HPDE6-E6E7 (cell line): Measurements from ENCODE around the gene SEMA5B.

Experiments
- DNase-seq: peaks from one replicate; pipeline ENCODE4 v3.0.0; 2011; ENCODE audit warnings: missing footprints; ENCODE audit errors: extremely low spot score

SEMA5B gene

GRCh38 chr3:123025642-123026521 lies 1.7 kb downstream of the SEMA5B start:
- DNase-seq, result no peak

- DNase-seq, result no peak
These were observed 3.5 kb downstream of the SEMA5B start for GRCh38 chr3:123024056-123024455.

GRCh38 chr3:123021996-123022510 lies 5.5 kb downstream of the SEMA5B start:
- DNase-seq, result no peak

- no peak for DNase-seq
These were observed 6.2 kb downstream of the SEMA5B start for GRCh38 chr3:123021388-123021787.

GRCh38 chr3:123020709-123021108 lies 6.9 kb downstream of the SEMA5B start:
- no peak for DNase-seq

GRCh38 chr3:123019591-123019990 lies 8.0 kb downstream of the SEMA5B start:
- DNase-seq, result no peak

GRCh38 chr3:123019161-123019560 lies 8.4 kb downstream of the SEMA5B start:
- DNase-seq, result no peak

GRCh38 chr3:123018683-123019082 lies 8.9 kb downstream of the SEMA5B start:
- no peak for DNase-seq

- no peak for DNase-seq
These were observed 12.0 kb downstream of the SEMA5B start for GRCh38 chr3:123015596-123015995.

- DNase-seq, result no peak
These were observed 13.7 kb downstream of the SEMA5B start for GRCh38 chr3:123013876-123014275.

- no peak for DNase-seq
These were observed 14.9 kb downstream of the SEMA5B start for GRCh38 chr3:123012652-123013051.

GRCh38 chr3:123011447-123011846 lies 16.1 kb downstream of the SEMA5B start:
- no peak for DNase-seq

- DNase-seq, result no peak
These were observed 18.7 kb downstream of the SEMA5B start for GRCh38 chr3:123008840-123009239.

- DNase-seq, result no peak
These were observed 21.0 kb downstream of the SEMA5B start for GRCh38 chr3:123006609-123007008.

- DNase-seq, result no peak
These were observed 22.3 kb downstream of the SEMA5B start for GRCh38 chr3:123005291-123005690.

GRCh38 chr3:123004201-123004918 lies 23.2 kb downstream of the SEMA5B start:
- no peak for DNase-seq

GRCh38 chr3:123002749-123003497 lies 24.6 kb downstream of the SEMA5B start:
- DNase-seq, result no peak

GRCh38 chr3:123002100-123002748 lies 25.3 kb downstream of the SEMA5B start:
- no peak for DNase-seq

- no peak for DNase-seq
These were observed 28.7 kb downstream of the SEMA5B start for GRCh38 chr3:122998856-122999255.

- no peak for DNase-seq
These were observed 29.4 kb downstream of the SEMA5B start for GRCh38 chr3:122998206-122998605.

- no peak for DNase-seq
These were observed 31.5 kb downstream of the SEMA5B start for GRCh38 chr3:122996038-122996580.
